ENCODE data around the gene KLHDC7B.

Gene KLHDC7B

DNA sequence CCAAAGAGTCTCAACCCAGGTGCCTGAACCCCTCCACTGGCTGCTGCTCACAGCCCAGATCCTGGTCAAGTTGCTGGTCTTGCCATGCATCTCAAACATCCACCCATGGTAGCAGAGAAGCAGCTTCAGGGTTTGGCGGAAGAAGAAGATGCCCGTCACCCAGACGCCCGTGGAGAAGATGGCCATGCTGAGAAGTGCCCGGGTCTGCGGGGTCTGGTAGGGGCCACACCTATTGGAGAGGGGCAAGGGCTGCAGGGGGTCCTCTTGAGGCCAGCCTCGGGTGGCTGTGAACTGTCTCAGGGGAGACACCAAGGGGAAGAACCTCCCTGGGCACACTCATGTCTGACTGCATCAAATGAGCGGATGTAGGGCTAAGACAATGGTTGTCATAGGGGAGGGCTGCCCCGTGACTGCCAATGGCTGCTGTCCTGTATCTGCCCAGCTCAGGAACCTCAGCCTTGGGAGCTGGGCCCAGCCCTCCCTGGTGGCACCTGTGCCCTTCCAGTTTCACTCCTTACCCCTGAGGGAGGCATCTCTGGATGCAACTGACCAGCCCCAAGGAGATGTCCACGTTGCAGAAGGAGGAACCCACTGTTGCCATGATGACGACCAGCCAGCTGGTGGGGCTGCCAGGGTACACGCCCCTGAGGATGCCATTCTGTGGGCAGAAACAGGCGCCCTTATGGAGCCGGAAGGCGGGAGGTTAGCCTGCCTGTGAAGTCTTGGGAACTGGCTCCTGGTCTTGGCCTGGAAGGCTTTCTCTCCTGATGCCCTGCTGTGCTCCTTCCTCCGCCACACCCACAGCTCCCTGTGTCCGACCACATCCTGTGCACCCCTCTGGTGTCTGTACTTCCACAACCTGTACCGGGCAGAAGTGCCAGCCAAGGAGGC, 31.4 kb downstream of the KLHDC7B start:
- no peak for DNase-seq

DNA sequence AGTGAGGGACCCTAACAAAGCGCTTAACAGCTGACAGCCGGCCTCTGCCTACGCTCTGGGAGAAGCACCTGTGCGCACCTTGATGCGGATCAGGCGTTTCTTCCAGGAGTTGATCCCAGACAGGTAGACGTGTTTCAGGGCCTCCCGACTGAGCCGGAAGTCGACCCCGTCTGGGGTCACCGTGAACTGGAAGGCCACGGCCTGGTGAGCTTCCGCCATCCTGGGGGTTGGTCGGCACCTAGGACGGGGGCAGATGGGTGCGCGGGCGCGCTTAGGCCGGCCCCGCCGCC, 31.9 kb downstream of the KLHDC7B start:
- no peak for DNase-seq

DNA sequence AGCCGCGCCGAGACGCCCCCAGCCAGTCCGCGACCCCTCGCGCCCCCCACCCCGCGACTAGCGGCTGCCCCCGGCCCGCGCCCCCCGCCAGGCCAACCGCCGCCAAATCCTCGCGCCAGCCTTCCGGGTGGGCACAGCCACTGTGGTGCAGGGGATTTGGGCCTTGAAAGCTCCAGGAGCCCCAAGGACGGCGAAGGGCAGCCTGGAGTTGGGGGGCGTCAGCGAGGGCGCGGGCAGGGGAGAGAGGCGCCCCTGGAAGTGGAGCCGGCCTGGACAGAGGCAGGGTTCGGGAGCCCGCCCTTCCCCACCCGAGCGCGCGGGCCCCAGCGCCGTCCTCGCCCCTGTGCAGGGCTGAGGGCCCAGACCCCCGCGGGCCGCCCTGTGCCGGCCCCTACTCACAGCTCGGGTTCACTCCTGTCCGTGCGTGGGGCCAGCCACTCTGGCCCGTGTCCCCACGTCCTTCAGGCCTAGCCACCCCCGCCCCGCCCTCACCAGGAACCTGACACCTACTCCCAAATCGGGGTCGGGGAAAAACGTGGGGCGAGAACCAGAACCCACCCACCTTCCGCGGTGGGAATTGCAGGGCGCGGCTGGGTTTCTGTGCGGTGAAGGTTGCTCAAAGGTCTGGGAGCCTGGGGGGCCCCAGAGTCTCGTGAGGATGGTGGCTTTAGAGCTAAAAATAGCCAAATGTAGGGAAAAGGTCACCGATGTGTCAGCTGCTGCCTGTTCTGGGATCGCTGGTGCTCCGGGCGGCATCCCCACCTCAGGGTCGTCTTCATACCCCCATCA, 32.5 kb downstream of the KLHDC7B start, which contains the start of gene CPT1B:
Gene CPT1B, minus strand, starts transcription at position 441 of the 789 bp plus-strand sequence. CDS start 512 bp downstream, outside the sequence.
- DNase-seq: no peak

DNA sequence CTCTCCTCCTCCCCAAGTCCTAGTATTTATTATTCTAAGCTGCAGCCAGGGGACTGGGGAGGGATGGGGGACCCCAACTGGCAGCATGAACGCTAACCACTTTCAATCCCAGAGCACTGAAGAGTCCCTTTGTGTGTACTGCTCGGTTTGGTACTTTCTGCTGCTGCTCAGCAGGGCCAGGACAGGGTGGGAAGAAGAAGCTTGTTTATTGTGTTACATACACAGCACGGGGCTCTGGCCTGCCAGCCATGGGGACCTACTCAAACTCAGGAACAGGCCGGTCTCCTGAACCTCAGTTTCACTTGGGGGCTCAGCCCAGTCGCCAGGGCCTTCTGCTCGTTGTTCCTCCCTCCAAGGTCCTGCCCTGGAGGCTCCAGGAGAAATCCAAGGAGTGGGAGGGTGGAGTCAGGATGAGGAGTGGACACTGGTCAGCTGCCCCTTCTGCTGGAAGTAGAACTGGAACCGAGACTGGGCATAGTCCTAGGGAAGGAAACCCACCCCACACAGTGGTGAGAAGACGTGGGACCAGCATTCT, 33.1 kb downstream of the KLHDC7B start:
- no peak for DNase-seq

DNA sequence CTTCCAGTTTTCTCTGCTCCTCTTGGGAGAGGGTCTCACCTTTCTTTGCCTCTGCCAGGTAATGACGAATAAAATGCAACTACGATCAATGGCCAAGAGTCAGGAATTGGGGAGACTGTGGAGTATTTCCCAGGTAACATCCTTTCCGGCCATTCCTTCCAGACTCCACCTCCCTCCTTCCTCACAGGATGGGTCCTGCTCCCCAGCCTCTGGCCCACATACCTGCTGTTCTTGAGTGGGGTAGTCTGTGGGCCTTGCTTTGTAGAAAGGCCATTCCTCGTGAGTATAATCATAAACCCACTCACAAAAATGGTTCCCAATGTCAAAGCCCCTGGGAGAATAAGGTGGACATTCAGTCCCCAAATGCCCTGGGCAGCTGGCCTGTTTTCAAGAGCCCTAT, 34.1 kb downstream of the KLHDC7B start:
- no peak for DNase-seq

DNA sequence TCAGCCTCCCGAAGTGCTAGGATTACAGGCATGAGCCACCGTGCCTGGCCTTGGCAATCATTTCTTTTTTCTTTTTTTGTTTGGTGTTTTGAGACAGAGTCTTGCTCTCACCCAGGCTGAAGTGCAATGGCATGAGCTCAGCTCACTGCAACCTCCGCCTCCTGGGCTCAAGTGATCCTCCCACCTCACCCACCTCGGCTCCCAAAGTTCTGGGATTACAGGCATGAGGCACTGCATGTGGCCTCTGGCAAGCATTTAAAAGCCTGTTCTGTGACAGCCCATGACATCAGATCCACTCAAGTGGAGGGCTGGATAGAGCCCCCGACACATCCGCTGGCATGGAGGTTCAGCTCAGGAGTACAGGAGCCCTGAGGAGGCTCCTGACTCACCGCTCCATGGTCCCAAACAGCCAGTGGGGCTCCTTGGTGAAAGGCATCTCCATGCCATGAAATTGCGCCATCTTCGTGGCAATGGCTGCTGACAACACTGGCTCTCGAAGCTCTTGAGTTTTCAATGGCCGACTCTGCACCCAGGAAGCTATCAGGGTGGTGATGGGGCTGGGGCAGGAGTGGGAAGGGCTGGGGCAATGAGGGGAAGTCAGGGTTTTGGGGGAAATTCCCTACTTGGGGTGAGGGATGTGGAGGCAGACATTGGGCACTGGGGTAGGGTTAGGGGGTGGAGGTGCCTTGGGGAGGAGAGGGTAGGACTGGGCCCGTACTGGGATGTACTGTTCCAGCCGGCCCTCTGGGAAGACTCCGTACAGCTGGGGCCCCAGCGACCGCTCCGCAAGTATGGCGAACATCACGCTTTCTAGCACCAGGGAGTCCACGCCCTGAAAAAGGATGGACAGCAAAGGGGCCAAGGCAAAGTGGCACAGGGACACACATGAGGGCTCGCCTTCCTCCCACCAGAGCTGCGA, 35.6 kb downstream of the KLHDC7B start:
- no peak for DNase-seq

DNA sequence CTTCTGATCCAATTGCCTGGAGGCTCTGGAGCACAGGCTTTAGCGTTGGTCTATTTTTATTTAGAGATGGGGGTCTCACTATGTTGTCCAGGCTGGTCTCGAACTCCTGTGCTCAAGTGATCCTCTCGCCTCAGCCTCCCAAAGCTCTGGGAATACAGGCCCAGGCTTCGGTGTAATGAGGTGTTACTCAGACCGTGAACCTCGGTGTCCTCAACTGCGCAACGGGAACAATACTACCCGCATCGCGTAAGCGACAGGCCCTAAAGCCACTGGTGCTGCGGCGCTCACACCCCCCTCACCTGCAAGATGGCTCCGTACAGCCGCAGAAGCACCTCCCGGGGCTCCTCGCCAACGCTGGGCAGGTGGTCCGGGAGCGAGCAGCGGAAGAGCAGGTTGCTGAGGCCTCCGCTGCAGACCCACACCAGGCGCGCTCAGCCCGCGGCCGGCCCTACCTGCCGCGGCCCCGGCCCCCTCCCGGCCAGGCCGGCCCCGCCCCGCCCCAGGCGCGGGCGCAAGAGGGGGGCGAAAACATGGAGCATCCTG, 36.3 kb downstream of the KLHDC7B start:
- no peak for DNase-seq

DNA sequence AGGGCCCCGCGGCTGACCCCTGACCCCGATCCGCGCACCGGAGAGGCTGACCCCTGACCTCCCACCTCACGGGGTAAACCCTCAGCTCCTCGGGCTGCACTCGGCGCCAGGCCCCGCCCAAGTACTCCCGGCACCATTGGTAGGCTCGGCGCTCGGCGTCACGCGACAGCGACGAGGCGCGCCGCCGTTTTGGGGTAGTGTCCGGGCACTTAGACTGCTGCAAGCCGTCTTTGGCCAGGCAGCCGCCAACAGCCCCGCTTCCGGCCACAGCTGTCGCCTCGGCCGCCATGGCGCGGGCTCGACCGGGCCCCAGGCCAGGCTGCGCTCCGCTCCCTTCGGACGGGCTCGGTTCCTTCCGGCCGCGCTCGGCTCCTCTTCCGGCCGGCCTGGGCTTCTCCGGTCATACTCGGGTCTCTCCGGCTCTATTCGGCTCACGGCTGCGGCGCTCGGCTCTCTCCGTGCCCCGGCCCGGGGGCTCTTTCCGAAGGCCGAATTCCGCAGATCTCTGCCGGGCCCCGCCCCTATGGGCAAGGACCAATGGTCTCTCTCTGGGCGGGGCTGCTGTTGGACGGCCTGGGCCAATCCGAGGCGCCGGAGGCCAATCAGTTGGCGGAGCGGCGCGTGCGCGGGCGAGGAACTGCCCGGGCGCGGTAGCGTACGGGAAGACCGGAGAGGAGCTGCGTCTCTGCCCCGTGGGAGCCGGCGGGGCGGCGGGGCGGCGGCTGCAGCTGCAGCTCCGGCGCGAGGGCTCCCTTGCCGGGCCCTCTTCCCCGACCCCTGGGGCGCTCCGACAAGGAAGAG, 37.0 kb downstream of the KLHDC7B start, which contains the start of gene CHKB:
Gene CHKB, minus strand, starts transcription at position 357 of the 801 bp plus-strand sequence. Its CDS starts 68 bp downstream, at position 289.
- DNase-seq: peak; percentile 84

DNA sequence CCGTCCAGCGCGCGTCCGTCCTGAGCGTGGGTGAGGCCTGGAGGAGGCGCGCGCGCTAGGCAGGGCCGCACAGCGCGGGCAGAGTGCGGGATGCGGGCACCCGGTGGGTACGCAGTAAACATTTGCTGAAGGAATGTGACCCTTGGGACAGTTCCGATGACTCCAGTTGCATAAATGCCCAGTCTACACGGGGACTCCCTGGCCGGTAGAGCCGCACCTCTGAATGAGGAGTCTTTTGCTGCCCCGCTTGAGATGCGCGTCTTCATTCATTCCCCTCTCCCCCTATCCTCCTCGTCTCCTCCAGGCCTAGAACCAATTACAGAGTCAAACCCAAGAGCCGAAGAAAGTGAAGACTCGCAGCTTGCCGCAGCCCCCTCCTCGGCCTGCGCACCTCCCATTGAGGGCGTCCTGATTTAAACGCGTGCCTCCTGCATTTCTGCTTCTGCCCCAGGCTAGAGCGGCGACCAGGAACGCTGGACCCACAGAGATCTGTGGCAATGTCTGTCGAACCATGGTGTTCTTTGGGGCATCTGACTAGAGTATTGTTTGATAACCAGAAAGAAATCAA, 37.7 kb downstream of the KLHDC7B start:
- no peak for DNase-seq

DNA sequence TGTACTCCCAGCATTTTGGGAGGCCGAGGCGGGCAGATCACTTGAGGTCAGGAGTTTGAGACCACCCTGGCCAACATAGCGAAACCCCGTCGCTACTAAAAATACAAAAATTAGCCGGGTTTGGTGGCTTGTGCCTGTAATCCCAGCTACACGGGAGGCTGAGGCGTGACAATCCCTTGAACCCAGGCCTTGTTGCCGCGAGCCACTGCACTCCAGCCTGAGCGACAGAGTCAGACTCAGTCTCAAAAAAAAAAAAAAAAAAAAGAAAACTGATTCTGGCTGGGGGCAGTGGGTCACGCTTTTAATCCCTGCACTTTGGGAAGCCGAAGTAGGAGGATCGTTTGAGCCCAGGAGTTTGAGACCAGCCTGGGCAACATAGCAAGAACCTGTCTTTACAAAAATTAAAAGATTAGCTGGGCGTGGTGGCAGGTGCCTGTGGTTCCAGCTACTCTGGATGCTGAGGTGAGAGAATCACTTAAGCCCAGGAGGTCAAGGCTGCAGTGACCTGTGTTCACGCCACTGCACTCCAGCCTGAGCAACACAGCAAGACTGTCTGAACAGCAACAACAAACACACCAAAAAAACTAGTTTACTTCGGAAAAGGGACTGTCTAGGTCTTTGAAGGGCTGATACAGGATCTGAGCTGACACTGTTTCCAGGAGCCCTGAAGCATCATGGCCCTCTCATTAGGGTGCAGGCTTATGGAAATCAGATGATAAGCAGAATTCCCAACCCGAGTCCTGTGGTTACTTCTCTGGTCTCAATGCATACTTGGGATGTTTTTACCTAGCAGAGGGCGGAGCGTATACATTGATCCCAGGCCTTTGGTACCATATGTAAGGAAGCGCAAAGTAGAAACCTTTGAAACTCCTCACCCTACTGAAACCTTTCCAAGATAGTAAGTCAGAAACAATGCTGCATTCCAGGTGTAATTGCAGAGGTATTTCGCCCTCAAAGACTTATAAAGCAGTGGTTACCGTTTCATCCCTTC, 38.7 kb downstream of the KLHDC7B start:
- DNase-seq: no peak

DNA sequence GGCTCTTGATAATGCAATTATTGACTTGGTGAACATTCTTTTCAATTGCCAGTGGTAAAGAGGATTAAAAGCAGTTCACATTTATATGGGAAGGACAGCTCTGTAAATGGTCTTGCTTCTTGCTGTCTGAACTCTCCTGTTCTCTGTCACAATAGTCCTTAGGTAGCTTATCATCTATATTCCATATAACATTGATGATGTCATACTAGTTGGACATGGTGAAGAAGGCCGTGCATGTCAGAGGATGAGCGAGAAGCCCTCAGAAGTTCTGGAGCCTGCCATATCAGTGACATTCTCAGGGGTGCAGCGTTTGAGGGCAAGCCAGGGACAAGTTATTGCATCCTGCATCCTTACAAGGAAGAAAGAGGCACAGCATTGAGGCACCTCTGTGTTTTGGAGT, 39.5 kb downstream of the KLHDC7B start:
- DNase-seq: no peak

DNA sequence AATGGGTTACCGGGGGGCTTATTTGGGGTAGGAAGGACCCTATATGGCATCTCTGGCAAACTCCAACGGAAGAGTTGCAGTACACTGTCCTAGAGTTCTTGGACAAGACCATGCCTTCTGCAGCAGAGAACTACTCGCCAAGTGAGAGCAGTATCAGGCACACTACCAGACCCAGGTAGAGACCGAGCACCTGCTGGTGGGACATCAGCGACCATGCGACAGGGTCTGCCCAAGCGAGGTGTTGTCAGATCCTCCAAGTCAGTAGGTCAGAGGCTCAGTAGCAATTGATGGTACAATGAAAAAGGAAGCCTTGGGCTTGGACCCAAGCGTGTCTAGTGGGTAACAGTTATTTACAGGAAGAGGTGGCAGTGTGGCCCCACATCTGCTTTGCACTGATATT, 40.1 kb downstream of the KLHDC7B start:
- DNase-seq: no peak

DNA sequence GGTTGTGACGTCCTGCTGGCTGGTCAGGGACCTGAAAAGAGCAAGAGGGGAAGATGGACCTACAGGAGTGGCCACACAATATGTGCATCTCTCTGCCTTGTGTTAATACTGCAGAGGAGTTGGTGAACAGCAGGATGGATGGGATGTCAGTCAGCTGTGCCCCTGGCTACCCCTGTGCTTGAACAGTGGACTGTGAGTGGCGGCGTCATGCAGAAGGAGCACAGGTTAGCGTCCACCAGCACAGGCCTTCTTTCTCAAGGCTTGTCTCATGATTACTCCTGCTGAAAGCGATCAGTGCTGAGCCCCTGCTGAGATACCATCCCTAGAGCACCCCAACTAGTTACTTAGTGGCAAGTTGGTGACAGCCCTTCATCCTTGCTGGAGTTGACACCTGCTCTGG, 40.7 kb downstream of the KLHDC7B start:
- no peak for DNase-seq

DNA sequence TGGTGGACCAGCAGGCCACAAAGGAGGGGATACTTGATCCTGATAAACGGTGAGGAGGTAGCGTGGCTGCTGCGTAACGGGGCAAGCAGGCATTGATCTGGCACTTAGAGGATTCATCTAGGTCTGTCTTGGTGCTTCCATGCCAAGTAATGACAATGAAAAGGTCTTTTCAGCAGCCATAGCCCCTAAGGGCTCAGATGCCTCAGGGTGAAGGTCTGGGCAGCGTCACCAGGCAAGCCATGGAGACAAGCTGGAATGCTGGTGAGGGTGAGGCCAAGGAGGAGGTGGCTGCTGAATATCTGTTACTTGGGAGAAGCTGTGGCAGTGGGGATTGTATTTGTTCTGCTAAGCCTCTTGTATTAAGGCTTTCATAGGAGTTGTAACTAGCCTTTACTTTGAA, 41.7 kb downstream of the KLHDC7B start:
- DNase-seq: no peak

DNA sequence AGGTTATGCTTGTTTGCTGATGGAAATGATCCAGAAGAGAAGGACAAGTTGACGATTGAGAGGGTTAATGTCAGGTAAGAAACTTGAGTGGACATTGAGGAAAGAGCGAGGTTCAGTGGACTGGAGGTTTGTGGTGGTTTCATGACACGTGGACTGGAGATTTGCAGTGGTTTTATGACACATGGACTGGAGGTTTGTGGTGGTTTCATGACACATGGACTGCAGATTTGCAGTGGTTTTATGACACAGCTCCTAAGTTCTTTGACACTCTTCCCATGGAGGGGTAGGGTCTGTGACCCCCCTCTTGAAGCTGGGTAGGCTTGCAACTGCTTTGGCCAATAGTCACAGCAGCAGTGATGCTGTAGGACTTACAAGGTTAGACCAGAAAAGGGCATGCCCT, 49.5 kb downstream of the KLHDC7B start:
- no peak for DNase-seq

DNA sequence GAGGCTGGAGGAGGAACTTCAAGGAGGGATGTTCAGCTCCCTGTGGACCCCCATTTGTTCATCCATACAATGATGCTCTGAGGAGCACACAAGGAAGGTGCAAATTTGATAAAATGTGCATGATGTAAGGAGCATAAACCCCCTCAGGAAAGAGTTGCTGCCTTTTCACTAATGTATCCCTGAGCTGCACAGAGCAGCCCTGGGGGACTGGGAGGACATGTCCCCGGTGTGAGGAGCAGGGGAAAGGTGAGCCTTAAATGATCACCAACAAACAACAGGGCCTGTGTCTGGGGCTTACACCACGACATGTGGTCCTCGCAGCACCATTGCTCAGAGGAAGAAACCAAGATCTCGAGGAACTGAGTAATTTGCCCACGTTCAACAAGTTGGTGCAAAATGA, 51.4 kb downstream of the KLHDC7B start:
- no peak for DNase-seq

DNA sequence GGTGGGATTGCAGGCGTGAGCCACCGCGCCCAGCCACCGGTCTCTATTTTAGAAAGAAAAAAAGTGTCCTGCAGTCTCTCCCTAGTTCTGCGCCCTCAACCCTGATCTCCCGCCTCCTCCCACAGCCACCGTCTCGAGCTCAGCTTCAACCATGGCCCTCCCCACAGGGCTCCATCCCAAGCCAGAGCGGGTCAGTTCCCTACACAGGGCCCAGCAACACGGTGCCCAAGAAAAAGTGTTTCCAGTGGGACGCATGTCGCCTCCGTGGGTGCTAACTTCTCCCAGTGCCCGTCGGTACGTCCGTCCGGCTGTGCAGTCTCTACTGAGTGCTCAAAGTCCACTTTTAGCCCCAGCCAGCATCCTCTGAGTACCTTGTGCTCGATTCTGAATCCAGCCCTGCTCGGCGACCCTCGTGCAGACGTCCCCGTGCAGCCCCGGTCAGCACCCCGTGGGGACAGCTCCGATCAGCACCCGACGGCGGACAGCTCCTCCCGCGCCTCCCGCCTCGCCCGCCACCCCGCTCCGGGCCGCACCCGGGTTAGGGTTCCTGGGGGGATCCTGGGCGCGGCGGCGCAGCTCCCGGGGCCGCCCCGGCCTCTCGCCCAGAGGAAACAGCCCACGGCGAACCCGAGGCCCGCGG, 54.2 kb downstream of the KLHDC7B start:
- DNase-seq: no peak

DNA sequence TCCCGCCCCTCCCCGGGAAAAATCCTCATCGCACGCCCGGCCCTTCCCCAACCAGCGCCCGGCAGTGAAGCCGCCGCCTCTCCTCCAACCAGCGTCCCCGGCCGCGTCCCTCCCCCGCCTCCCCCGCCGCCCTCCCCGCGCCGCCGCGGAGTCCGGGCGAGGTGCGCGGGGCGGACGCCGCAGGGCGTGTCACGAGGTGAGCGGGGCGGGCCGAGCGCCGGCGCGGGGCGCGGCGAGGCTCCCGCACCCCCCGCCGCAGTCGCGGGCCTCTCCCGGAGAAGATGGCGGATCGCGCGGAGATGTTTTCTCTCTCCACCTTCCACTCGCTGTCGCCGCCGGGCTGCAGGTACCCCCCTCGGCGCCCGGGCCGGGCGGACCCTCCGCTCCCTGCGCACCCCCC, 54.8 kb downstream of the KLHDC7B start, which contains the start of gene MAPK8IP2:
Gene MAPK8IP2, plus strand, starts transcription at position 256 of the 400 bp plus-strand sequence. Its CDS starts 26 bp downstream, at position 282.
- no peak for DNase-seq
